GM12878 (cell line): ENCODE results near the gene ZNF653. TPM values are rescaled to one million over a fixed set of nuclear protein-coding genes. Genes with fewer than 3 reads are reported as not detected.

Experiments
- ATAC-seq: fragments of 200-7000 bp; cut with Tn5 transposase; 3 replicates; pipeline ENCODE4 v1.9.1; 2020; ENCODE audit warnings: mild to moderate bottlenecking, moderate library complexity
- BruUV-seq: library from RNA; stranded (reverse); fragments of 400-500 nt; replicated peaks from 2 replicates; lab custom pipeline; 2021; lab: Mats Ljungman, UMichigan
- CTCF ChIA-PET: fragments of 300-600 bp; sonication (Branson Sonifier 250); formaldehyde crosslinking; extraction: SDS; loops from one replicate; lab custom pipeline; 2021; ENCODE audit warnings: inconsistent platforms; lab: Yijun Ruan, JAX
- POLR2A ChIA-PET: fragments of 350-600 bp; formaldehyde crosslinking; extraction: SDS; loops from one replicate; lab custom pipeline; 2021; ENCODE audit warnings: inconsistent platforms; lab: Charles Lee
- RAD21 ChIA-PET: fragments of 300-600 bp; sonication (Branson Sonifier 250); formaldehyde crosslinking; loops from one replicate; lab custom pipeline; 2023; ENCODE audit warnings: antibody characterized with exemption; ENCODE audit not compliant: unreplicated experiment; lab: Charles Lee
- SMC1A ChIA-PET: fragments of 300-600 bp; sonication (Branson Sonifier 250); formaldehyde crosslinking; loops from one replicate; lab custom pipeline; 2023; ENCODE audit not compliant: unreplicated experiment, uncharacterized antibody; lab: Charles Lee
- DNase-seq: peaks from one replicate; pipeline ENCODE4 v3.0.0-alpha.2; 2011; ENCODE audit warnings: low read depth, low spot score
- FAIRE-seq: peaks from 3 replicates; lab custom pipeline; 2011; peaks lifted over from hg19 to GRCh38; lab: Jason Lieb, UNC
- H2AFZ ChIP-seq: 2 replicates; pipeline ENCODE4 v1.6.0; 2011; ENCODE audit warnings: low read depth, low read length, control low read depth; ENCODE audit not compliant: control insufficient read depth
- H3K27ac ChIP-seq: 2 replicates; pipeline ENCODE4 v1.5.1; 2011; ENCODE audit warnings: control low read depth; ENCODE audit not compliant: control insufficient read depth, insufficient read depth
- H3K27me3 ChIP-seq, 2 experiments: replicated peaks in 1 of 2; 2 replicates each; pipeline versions ENCODE4 v1.6.0 to v1.6.1; 2011; ENCODE audit warnings: low read length in 1 of 2; ENCODE audit not compliant: control insufficient read depth in 2 of 2, insufficient read depth in 2 of 2
- H3K36me3 ChIP-seq, 2 experiments: 2 replicates each; pipeline ENCODE4 v1.5.1; 2011; ENCODE audit warnings: low read length in 1 of 2; ENCODE audit not compliant: control insufficient read depth in 2 of 2, insufficient read depth in 2 of 2
- H3K4me1 ChIP-seq: 2 replicates; pipeline ENCODE4 v1.6.1; 2011; ENCODE audit warnings: mild to moderate bottlenecking, low read length, moderate library complexity, mixed read lengths; ENCODE audit not compliant: control insufficient read depth, insufficient read depth
- H3K4me2 ChIP-seq: 2 replicates; pipeline ENCODE4 v1.6.0; 2011; ENCODE audit warnings: control low read depth; ENCODE audit not compliant: control insufficient read depth, insufficient read depth
- H3K4me3 ChIP-seq: fragments of 200-600 bp; sonication (generic); 2 replicates; pipeline ENCODE4 v1.5.1; 2016
- H3K79me2 ChIP-seq: 2 replicates; pipeline ENCODE4 v1.6.0; 2011; ENCODE audit warnings: low read length; ENCODE audit not compliant: control insufficient read depth, insufficient read depth
- H3K9ac ChIP-seq: 2 replicates; pipeline ENCODE4 v1.8.0; 2011; ENCODE audit warnings: low read length, control low read depth, mixed read lengths; ENCODE audit not compliant: control insufficient read depth, insufficient read depth
- H3K9me3 ChIP-seq: replicated peaks from 3 replicates; pipeline ENCODE4 v1.5.1; 2011; ENCODE audit warnings: mild to moderate bottlenecking, low read length; ENCODE audit not compliant: control insufficient read depth, insufficient read depth
- H4K20me1 ChIP-seq: 2 replicates; pipeline ENCODE4 v1.6.0; 2011; ENCODE audit not compliant: control insufficient read depth, insufficient read depth
- BACH1 ChIP-seq: fragments of 450-650 bp; IDR thresholded peaks from 2 replicates; pipeline ENCODE4 v1.6.1; 2017; ENCODE audit warnings: mild to moderate bottlenecking, borderline replicate concordance
- CHD4 ChIP-seq: fragments of 200-600 bp; sonication (generic); IDR thresholded peaks from 2 replicates; pipeline ENCODE4 v1.6.1; 2016; ENCODE audit warnings: mild to moderate bottlenecking
- NR2C2 ChIP-seq: IDR thresholded peaks from 2 replicates; pipeline ENCODE4 v1.6.1; 2011; ENCODE audit warnings: borderline replicate concordance, low read depth; ENCODE audit not compliant: control insufficient read depth, insufficient read length
- PML ChIP-seq: IDR thresholded peaks from 2 replicates; pipeline ENCODE4 v1.6.1; 2012; ENCODE audit warnings: low read length, inconsistent platforms
- RAD21 ChIP-seq: IDR thresholded peaks from 2 replicates; pipeline ENCODE4 v1.6.1; 2011; ENCODE audit warnings: mild to moderate bottlenecking, low read depth, low read length, moderate library complexity; ENCODE audit not compliant: insufficient read depth
- RFX5 ChIP-seq: IDR thresholded peaks from 2 replicates; pipeline ENCODE4 v1.6.1; 2011; ENCODE audit warnings: low read depth, low read length, improper control_type of control experiment
- SMC3 ChIP-seq: IDR thresholded peaks from 2 replicates; pipeline ENCODE4 v1.6.1; 2011; ENCODE audit warnings: low read length, improper control_type of control experiment, borderline replicate concordance
- SRF ChIP-seq, 2 experiments: IDR thresholded peaks; 2 replicates each; pipeline ENCODE4 v1.6.1; 2011; ENCODE audit warnings: low read depth in 2 of 2, low read length in 2 of 2, mild to moderate bottlenecking in 1 of 2, moderate library complexity in 1 of 2
- ZNF622 ChIP-seq: fragments of 450-650 bp; IDR thresholded peaks from 2 replicates; pipeline ENCODE4 v1.6.1; 2017; ENCODE audit warnings: mild to moderate bottlenecking, inconsistent platforms
- ZZZ3 ChIP-seq: IDR thresholded peaks from 2 replicates; pipeline ENCODE4 v1.6.1; 2011; ENCODE audit warnings: low read depth; ENCODE audit not compliant: control insufficient read depth, insufficient read length
- WGBS: methylation state at CpG from one replicate; pipeline ENCODE4 v1.1.6; 2016; ENCODE audit warnings: low lambda C conversion rate; ENCODE audit not compliant: insufficient replicate concordance, insufficient coverage; ENCODE audit errors: missing lambda C conversion rate; 5-methylcytosine and 5-hydroxymethylcytosine counted together
- in situ Hi-C: fragments of 300-500 bp; cut with MboI; formaldehyde crosslinking; loops from 9 replicates; pipeline ENCODE4 v1.14.3; 2018; ENCODE audit warnings: mixed read lengths
- intact Hi-C: fragments of 100-400 bp; cut with micrococcal nuclease; formaldehyde crosslinking; loops from one replicate; pipeline ENCODE4 v1.14.2; 2022; ENCODE audit not compliant: unreplicated experiment
- polyA plus RNA-seq, 11 experiments: library from polyadenylated mRNA; depleted of rRNA in 4 of 11; unstranded in 6 of 11; stranded (reverse) in 5 of 11; fragments of >200 nt; fragmentation: Nextera tagmentation in 4 of 11; fragmentation: Illumina TruSeq in 1 of 11; extraction: Ambion mirVana in 4 of 11; extraction: Trizol in 1 of 11; gene quantifications; 1 replicate in 1 of 11; 2 replicates in 10 of 11; pipeline versions ENCODE4 v1.2.1 to v1.2.3, GENCODE V29; 2011 to 2016; ENCODE audit warnings: inconsistent platforms in 2 of 11, missing spikeins in 2 of 11, low read depth in 1 of 11
- total RNA-seq, 4 experiments: library from RNA; depleted of rRNA in 3 of 4; stranded (reverse); fragments of >200 nt in 3 of 4; fragmentation: Illumina TruSeq in 1 of 4; extraction: Trizol in 1 of 4; gene quantifications; 2 replicates each; pipeline versions ENCODE4 v1.2.1 to v1.2.3, GENCODE V29; 2013 to 2021
- TF ChIP-seq, protein P1 (sequence below): fragments of 450-650 bp; IDR thresholded peaks from 2 replicates; pipeline ENCODE4 v1.6.1; 2017; ENCODE audit warnings: mild to moderate bottlenecking, moderate library complexity
- TF ChIP-seq, protein P2 (sequence below): IDR thresholded peaks from 2 replicates; pipeline ENCODE4 v1.6.1; 2011; ENCODE audit warnings: borderline replicate concordance, low read depth, mild to moderate bottlenecking, moderate library complexity, mixed read lengths, low read length; ENCODE audit not compliant: insufficient read depth; ENCODE audit errors: extremely low read length
- TF ChIP-seq, protein P3 (sequence below): fragments of 450-650 bp; IDR thresholded peaks from 2 replicates; pipeline ENCODE4 v1.6.1; 2016; ENCODE audit warnings: mild to moderate bottlenecking

ZNF653 gene
- total and polyA plus RNA-seq, 10 of the 15 experiments (the other 5 are each of a cell fraction or from before 2014, with no cell fraction given), result 2.2 to 13.2 (median 6.7) TPM; not detected in 2

DNA sequence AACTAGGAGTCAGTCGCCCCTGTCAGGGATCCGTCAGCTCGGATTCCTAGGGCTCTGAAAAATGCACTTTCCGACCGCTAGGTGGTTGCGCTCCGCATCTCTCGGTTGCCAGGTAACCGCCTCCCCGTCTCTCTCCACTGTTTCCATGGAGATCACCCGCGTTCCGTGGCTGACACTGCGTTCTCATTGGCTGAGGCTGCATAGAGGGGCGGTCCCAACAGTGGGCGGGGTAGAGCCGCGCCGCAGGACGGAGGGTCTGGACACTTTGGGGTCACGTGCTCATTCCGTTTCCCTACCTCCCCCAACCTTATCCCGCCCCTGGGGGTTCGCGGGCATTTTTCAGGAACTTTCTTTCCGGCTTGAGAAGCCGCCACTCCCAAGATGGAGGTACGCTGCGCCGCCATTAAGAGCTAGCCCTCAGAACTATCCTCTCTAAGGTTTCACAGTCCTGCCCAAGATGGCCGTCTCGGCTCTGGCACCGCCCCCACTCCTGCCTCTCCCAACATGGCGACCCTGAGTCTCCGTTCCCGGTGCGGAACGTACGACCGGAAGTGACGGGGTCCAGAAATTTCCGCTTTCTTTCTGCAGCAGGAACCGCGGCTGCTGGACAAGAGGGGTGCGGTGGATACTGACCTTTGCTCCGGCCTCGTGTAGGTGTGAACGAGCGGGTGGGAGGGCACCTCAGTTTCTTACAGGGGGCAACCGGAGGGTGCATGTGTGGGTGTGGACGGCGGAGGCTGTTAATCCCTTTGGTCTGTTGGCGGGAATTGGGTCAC lies 70.4 kb downstream of the ZNF653 start, which contains the start of the genes ODAD3 and PRKCSH:
ODAD3 (minus strand) TSS at position 65 of the 776 bp plus-strand sequence. CDS start 105 bp downstream, outside the sequence.
PRKCSH (plus strand) TSS at position 579 of the 776 bp plus-strand sequence. CDS start 483 bp downstream, outside the sequence.
- peak within 1 kb of the TSS; percentile 86 for H3K27ac ChIP-seq
- FAIRE-seq (peak; percentile 100), ATAC-seq (peak; percentile 98), DNase-seq (peak; percentile 99)
- in situ Hi-C loops (no loop called here), intact Hi-C loops (loop anchor here (1.0 to 5.0 kb wide), 4 partner anchors 47 to 143 kb away; partner anchors contain the start of gene ZNF653)
- H3K9ac ChIP-seq, result peak within 1 kb of the TSS; percentile 92
- SMC1A ChIA-PET, result interaction anchor here (1.0 to 1.4 kb wide), 4 partner anchors 13 to 61 kb away, joined by 3 to 6 read pairs (median 4); partner anchors contain the start of genes EPOR and SWSAP1
- H3K4me3 ChIP-seq, result peak within 1 kb of the TSS; percentile 99
- H3K36me3 ChIP-seq, result peaks cover 2 to 9% of the 10 kb centered on the region in 2 experiments; a peak in 2 of 4 replicates
- peak within 1 kb of the TSS; percentile 89 for H2AFZ ChIP-seq
- peaks cover 15% of the 10 kb centered on the region for H3K79me2 ChIP-seq
- POLR2A ChIA-PET, result interaction anchor here (0.6 to 1.6 kb wide), 8 partner anchors 9 to 897 kb away, joined by 3 to 12 read pairs (median 4); partner anchors contain the start of gene SWSAP1
- H3K27me3 ChIP-seq, result no peaks in the 10 kb centered on the region
- WGBS, result under 1% methylated on average over 53 of the region's 53 CpGs
- RAD21 ChIA-PET, result interaction anchor here (0.6 to 1.9 kb wide), 9 partner anchors 14 to 252 kb away, joined by 3 to 10 read pairs (median 4); no protein-coding TSS in a partner anchor
- H3K4me2 ChIP-seq, result peak within 1 kb of the TSS; percentile 97
- H3K4me1 ChIP-seq, result peaks cover 11% of the 10 kb centered on the region
- no peaks in the 10 kb centered on the region for H4K20me1 ChIP-seq
- no TSS peak for BruUV-seq
- CTCF ChIA-PET, result interaction anchor here (0.6 to 2.8 kb wide), 19 partner anchors 9 to 1552 kb away, joined by 3 to 13 read pairs (median 4); partner anchors contain the start of genes CCDC159, ECSIT, EPOR and SWSAP1
- no peaks in the 10 kb centered on the region for H3K9me3 ChIP-seq
- no peak; the same call in 1 of the 2 replicates for TF ChIP-seq BACH1
- peak; percentile 79 for TF ChIP-seq RFX5
- TF ChIP-seq SMC3, result peak; percentile 12; the same call in 1 of the 2 replicates
- TF ChIP-seq CHD4, result no peak
- peak; percentile 71; the same call in 1 of the 2 replicates for TF ChIP-seq PML
- TF ChIP-seq, protein P1, sequence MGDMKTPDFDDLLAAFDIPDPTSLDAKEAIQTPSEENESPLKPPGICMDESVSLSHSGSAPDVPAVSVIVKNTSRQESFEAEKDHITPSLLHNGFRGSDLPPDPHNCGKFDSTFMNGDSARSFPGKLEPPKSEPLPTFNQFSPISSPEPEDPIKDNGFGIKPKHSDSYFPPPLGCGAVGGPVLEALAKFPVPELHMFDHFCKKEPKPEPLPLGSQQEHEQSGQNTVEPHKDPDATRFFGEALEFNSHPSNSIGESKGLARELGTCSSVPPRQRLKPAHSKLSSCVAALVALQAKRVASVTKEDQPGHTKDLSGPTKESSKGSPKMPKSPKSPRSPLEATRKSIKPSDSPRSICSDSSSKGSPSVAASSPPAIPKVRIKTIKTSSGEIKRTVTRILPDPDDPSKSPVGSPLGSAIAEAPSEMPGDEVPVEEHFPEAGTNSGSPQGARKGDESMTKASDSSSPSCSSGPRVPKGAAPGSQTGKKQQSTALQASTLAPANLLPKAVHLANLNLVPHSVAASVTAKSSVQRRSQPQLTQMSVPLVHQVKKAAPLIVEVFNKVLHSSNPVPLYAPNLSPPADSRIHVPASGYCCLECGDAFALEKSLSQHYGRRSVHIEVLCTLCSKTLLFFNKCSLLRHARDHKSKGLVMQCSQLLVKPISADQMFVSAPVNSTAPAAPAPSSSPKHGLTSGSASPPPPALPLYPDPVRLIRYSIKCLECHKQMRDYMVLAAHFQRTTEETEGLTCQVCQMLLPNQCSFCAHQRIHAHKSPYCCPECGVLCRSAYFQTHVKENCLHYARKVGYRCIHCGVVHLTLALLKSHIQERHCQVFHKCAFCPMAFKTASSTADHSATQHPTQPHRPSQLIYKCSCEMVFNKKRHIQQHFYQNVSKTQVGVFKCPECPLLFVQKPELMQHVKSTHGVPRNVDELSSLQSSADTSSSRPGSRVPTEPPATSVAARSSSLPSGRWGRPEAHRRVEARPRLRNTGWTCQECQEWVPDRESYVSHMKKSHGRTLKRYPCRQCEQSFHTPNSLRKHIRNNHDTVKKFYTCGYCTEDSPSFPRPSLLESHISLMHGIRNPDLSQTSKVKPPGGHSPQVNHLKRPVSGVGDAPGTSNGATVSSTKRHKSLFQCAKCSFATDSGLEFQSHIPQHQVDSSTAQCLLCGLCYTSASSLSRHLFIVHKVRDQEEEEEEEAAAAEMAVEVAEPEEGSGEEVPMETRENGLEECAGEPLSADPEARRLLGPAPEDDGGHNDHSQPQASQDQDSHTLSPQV, result peak; percentile 100
- TF ChIP-seq NR2C2, result no peak
- TF ChIP-seq, protein P2, sequence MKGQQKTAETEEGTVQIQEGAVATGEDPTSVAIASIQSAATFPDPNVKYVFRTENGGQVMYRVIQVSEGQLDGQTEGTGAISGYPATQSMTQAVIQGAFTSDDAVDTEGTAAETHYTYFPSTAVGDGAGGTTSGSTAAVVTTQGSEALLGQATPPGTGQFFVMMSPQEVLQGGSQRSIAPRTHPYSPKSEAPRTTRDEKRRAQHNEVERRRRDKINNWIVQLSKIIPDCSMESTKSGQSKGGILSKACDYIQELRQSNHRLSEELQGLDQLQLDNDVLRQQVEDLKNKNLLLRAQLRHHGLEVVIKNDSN, result peak; percentile 90
- peak in 1 of 2 experiments; percentile 44; a peak in 1 of 4 replicates for TF ChIP-seq SRF (IDR thresholded peaks at IDR 0.05; ENCODE audit: low read depth in 2 of 2, low read length in 2 of 2)
- TF ChIP-seq RAD21, result no peak
- TF ChIP-seq, protein P3, sequence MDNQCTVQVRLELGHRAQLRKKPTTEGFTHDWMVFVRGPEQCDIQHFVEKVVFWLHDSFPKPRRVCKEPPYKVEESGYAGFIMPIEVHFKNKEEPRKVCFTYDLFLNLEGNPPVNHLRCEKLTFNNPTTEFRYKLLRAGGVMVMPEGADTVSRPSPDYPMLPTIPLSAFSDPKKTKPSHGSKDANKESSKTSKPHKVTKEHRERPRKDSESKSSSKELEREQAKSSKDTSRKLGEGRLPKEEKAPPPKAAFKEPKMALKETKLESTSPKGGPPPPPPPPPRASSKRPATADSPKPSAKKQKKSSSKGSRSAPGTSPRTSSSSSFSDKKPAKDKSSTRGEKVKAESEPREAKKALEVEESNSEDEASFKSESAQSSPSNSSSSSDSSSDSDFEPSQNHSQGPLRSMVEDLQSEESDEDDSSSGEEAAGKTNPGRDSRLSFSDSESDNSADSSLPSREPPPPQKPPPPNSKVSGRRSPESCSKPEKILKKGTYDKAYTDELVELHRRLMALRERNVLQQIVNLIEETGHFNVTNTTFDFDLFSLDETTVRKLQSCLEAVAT, result peak; percentile 86
- TF ChIP-seq ZNF622, result no peak
- TF ChIP-seq ZZZ3, result no peak
